HEK293 (cell line): ENCODE measurements around the gene FUT1.

Experiments used
- CTCF ChIA-PET: fragments of 350-600 bp; formaldehyde crosslinking; extraction: SDS; loops from one replicate; lab custom pipeline; 2021; ENCODE audit warnings: antibody characterized with exemption; lab: Yijun Ruan, JAX
- POLR2A ChIA-PET: fragments of 300-600 bp; formaldehyde crosslinking; extraction: SDS; loops from one replicate; lab custom pipeline; 2020; ENCODE audit warnings: antibody characterized with exemption, inconsistent platforms; lab: Yijun Ruan, JAX
- H3K27ac ChIP-seq: fragments of 200-500 bp; sonication (Bioruptor generic); 2 replicates; pipeline ENCODE4 v1.5.1; 2014; ENCODE audit warnings: low read depth, low read length, control low read depth, inconsistent platforms; ENCODE audit errors: extremely low read depth
- H3K36me3 ChIP-seq, 2 experiments: fragments of 200-500 bp in 1 of 2; sonication (Bioruptor generic) in 1 of 2; 1 replicate in 1 of 2; 2 replicates in 1 of 2; pipeline ENCODE4 v1.5.1; 2014 to 2017; ENCODE audit warnings: inconsistent platforms in 2 of 2, low read length in 2 of 2; ENCODE audit not compliant: control insufficient read depth in 2 of 2, insufficient read depth in 1 of 2
- H3K4me1 ChIP-seq: fragments of 200-500 bp; sonication (Bioruptor generic); 2 replicates; pipeline ENCODE4 v1.5.1; 2014; ENCODE audit warnings: mild to moderate bottlenecking, low read length, inconsistent platforms; ENCODE audit not compliant: control insufficient read depth, insufficient read depth
- H3K4me3 ChIP-seq: 2 replicates; pipeline ENCODE4 v1.5.1; 2011; ENCODE audit warnings: low read depth, mild to moderate bottlenecking, control low read depth, low read length, moderate library complexity
- H3K9me3 ChIP-seq: fragments of 200-500 bp; sonication (Bioruptor generic); 2 replicates; pipeline ENCODE4 v1.5.1; 2014; ENCODE audit warnings: low read depth, low read length, inconsistent platforms; ENCODE audit not compliant: control insufficient read depth, insufficient read depth
- GLIS1 ChIP-seq: fragments of 450-650 bp; formaldehyde crosslinking; IDR thresholded peaks from 2 replicates; pipeline ENCODE4 v1.5.1; 2016; ENCODE audit warnings: missing biosample characterization, missing genetic modification characterization
- HIC1 ChIP-seq: fragments of 450-650 bp; formaldehyde crosslinking; IDR thresholded peaks from 2 replicates; pipeline ENCODE4 v1.5.1; 2016; ENCODE audit warnings: missing biosample characterization, missing genetic modification characterization
- HOXA7 ChIP-seq: sonication (generic); formaldehyde crosslinking; IDR thresholded peaks from 2 replicates; pipeline ENCODE4 v1.8.1; 2022; ENCODE audit warnings: missing genetic modification reagents, borderline replicate concordance
- PRDM1 ChIP-seq: fragments of 450-650 bp; formaldehyde crosslinking; IDR thresholded peaks from 2 replicates; pipeline ENCODE4; 2016; ENCODE audit warnings: missing biosample characterization, missing genetic modification characterization
- TSHZ1 ChIP-seq: fragments of 450-650 bp; formaldehyde crosslinking; IDR thresholded peaks from 2 replicates; pipeline ENCODE4 v1.5.1; 2016; ENCODE audit warnings: missing biosample characterization, missing genetic modification characterization, borderline replicate concordance
- ZBTB17 ChIP-seq: fragments of 450-650 bp; formaldehyde crosslinking; IDR thresholded peaks from 2 replicates; pipeline ENCODE4 v1.5.1; 2016; ENCODE audit warnings: missing biosample characterization, missing genetic modification characterization
- ZBTB26 ChIP-seq: fragments of 450-650 bp; formaldehyde crosslinking; optimal IDR thresholded peaks from 2 replicates; pipeline ENCODE3; 2016; ENCODE audit warnings: missing biosample characterization, mild to moderate bottlenecking, missing genetic modification characterization
- ZFP37 ChIP-seq: fragments of 450-650 bp; formaldehyde crosslinking; IDR thresholded peaks from 2 replicates; pipeline ENCODE4 v1.5.1; 2016; ENCODE audit warnings: missing biosample characterization, missing genetic modification characterization
- ZNF114 ChIP-seq: fragments of 450-650 bp; formaldehyde crosslinking; IDR thresholded peaks from 2 replicates; pipeline ENCODE4 v1.5.0; 2017; ENCODE audit warnings: missing biosample characterization, missing genetic modification characterization
- ZNF18 ChIP-seq: fragments of 450-650 bp; formaldehyde crosslinking; IDR thresholded peaks from 2 replicates; pipeline ENCODE4 v1.5.1; 2016; ENCODE audit warnings: missing biosample characterization, missing genetic modification characterization
- ZNF184 ChIP-seq: fragments of 450-650 bp; IDR thresholded peaks from 2 replicates; pipeline ENCODE4 v1.5.1; 2018; ENCODE audit warnings: missing biosample characterization, mild to moderate bottlenecking, missing genetic modification characterization
- ZNF2 ChIP-seq: fragments of 450-650 bp; formaldehyde crosslinking; IDR thresholded peaks from 2 replicates; pipeline ENCODE4 v1.5.1; 2016; ENCODE audit warnings: missing biosample characterization, missing genetic modification characterization
- ZNF211 ChIP-seq: fragments of 450-650 bp; formaldehyde crosslinking; IDR thresholded peaks from 2 replicates; pipeline ENCODE4 v1.5.1; 2016; ENCODE audit warnings: low read depth, missing biosample characterization, missing genetic modification characterization
- ZNF23 ChIP-seq: fragments of 450-650 bp; formaldehyde crosslinking; IDR thresholded peaks from 2 replicates; pipeline ENCODE4 v1.5.1; 2016; ENCODE audit warnings: missing biosample characterization, missing genetic modification characterization, borderline replicate concordance
- ZNF24 ChIP-seq: fragments of 450-650 bp; formaldehyde crosslinking; IDR thresholded peaks from 2 replicates; pipeline ENCODE4 v1.5.1; 2016; ENCODE audit warnings: missing biosample characterization, missing genetic modification characterization
- ZNF302 ChIP-seq: fragments of 450-650 bp; formaldehyde crosslinking; IDR thresholded peaks from 2 replicates; pipeline ENCODE4 v1.5.1; 2016; ENCODE audit warnings: missing biosample characterization, missing genetic modification characterization, low read depth
- ZNF354C ChIP-seq: fragments of 450-650 bp; formaldehyde crosslinking; IDR thresholded peaks from 2 replicates; pipeline ENCODE4 v1.5.1; 2016; ENCODE audit warnings: missing biosample characterization, missing genetic modification characterization, low read depth, borderline replicate concordance
- ZNF521 ChIP-seq: fragments of 450-650 bp; formaldehyde crosslinking; IDR thresholded peaks from 2 replicates; pipeline ENCODE4 v1.5.1; 2017; ENCODE audit warnings: missing biosample characterization, mild to moderate bottlenecking, missing genetic modification characterization
- ZNF621 ChIP-seq: fragments of 450-650 bp; formaldehyde crosslinking; IDR thresholded peaks from 2 replicates; pipeline ENCODE4 v1.5.1; 2017; ENCODE audit warnings: missing biosample characterization, missing genetic modification characterization
- ZNF626 ChIP-seq: fragments of 450-650 bp; sonication (Bioruptor Pico); formaldehyde crosslinking; IDR thresholded peaks from 2 replicates; pipeline ENCODE4 v1.5.1; 2018; ENCODE audit warnings: missing biosample characterization, missing genetic modification characterization, inconsistent platforms
- ZSCAN4 ChIP-seq: fragments of 450-650 bp; formaldehyde crosslinking; IDR thresholded peaks from 2 replicates; pipeline ENCODE4 v1.5.1; 2017; ENCODE audit warnings: missing biosample characterization, missing genetic modification characterization

The FUT1 gene

GRCh38 chr19:48796298-48797083, 44.0 kb upstream of the FUT1 start:
- no peak overlapping the region for H3K4me3 ChIP-seq
- peaks cover 0 to 8% of the 10 kb centered on the region in 2 experiments; a peak in 2 of 3 replicates for H3K36me3 ChIP-seq
- H3K27ac ChIP-seq = peak overlapping the region; percentile 22; the same call in 1 of the 2 replicates
- H3K4me1 ChIP-seq = no peaks in the 10 kb centered on the region
- ChIA-PET POLR2A (interaction anchor here (0.5 to 2.7 kb wide), 5 partner anchors 14 to 169 kb away, joined by 3 to 28 read pairs (median 6); partner anchors contain the start of genes BCAT2 and CA11), CTCF (interaction anchor here (0.5 to 3.7 kb wide), 21 partner anchors 10 to 429 kb away, joined by 3 to 101 read pairs (median 10); partner anchors contain the start of genes BCAT2, CA11, GYS1 and HSD17B14)
- no peaks in the 10 kb centered on the region for H3K9me3 ChIP-seq
- TF ChIP-seq ZNF2 (tag by site-specific recombination) (no peak), ZFP37 (tag by site-specific recombination) (no peak), ZNF18 (no peak), ZNF354C (tag by site-specific recombination) (no peak), TSHZ1 (tag by site-specific recombination) (no peak), GLIS1 (tag by site-specific recombination) (no peak), ZSCAN4 (tag by site-specific recombination) (no peak), ZNF24 (tag by site-specific recombination) (0 out of 2 replicates have a peak, but pooled peaks have one; percentile 35), HIC1 (tag by site-specific recombination) (peak; percentile 50; the same call in 1 of the 2 replicates), ZNF302 (tag by site-specific recombination) (no peak), ZNF626 (no peak), ZBTB26 (tag by site-specific recombination) (no peak)

- Histone ChIP-seq H3K9me3 (no peaks in the 10 kb centered on the region), H3K4me1 (no peaks in the 10 kb centered on the region), H3K27ac (peak overlapping the region; percentile 13; the same call in 1 of the 2 replicates), H3K4me3 (no peak overlapping the region), H3K36me3 (peaks cover 0 to 8% of the 10 kb centered on the region in 2 experiments; a peak in 2 of 3 replicates)
- CTCF ChIA-PET = interaction anchor here (0.5 to 3.7 kb wide), 48 partner anchors 9 to 1567 kb away, joined by 3 to 101 read pairs (median 4); partner anchors contain the start of genes BCAT2, CA11, FGF21 and FUT1
- POLR2A ChIA-PET = interaction anchor here (0.6 to 2.7 kb wide), 11 partner anchors 12 to 353 kb away, joined by 3 to 28 read pairs (median 5); partner anchors contain the start of genes BCAT2, CA11, GYS1 and HSD17B14
- TF ChIP-seq PRDM1 (tag by site-specific recombination) (peak; percentile 39), HOXA7 (no peak), ZBTB17 (peak; percentile 76), ZNF211 (tag by site-specific recombination) (no peak), ZNF521 (tag by site-specific recombination) (no peak), ZNF184 (no peak), ZNF114 (tag by site-specific recombination) (no peak), ZNF23 (tag by site-specific recombination) (no peak), ZNF621 (no peak), ZSCAN4 (tag by site-specific recombination) (no peak)
- TF ChIP-seq, all 188 proteins: peak for 2
These were observed 43.2 kb upstream of the FUT1 start for GRCh38 chr19:48795685-48796070.
